Peyer's patch (tissue), 4 donors: Measurements from ENCODE around the gene NECAB3.

Source experiments
- CTCF ChIP-seq, 6 experiments: fragments of 450-650 bp in 4 of 6; fragments of 200-600 bp in 2 of 6; sonication (generic) in 1 of 6; IDR thresholded peaks; one replicate each; pipeline ENCODE4 v1.5.1; 2017 to 2019; ENCODE audit warnings: antibody characterized with exemption in 6 of 6, mild to moderate bottlenecking in 3 of 6, moderate library complexity in 1 of 6
- POLR2A ChIP-seq, 2 donors: fragments of 450-650 bp; IDR thresholded peaks; one replicate each; pipeline ENCODE4 v1.5.1; 2017; ENCODE audit warnings: antibody characterized with exemption in 2 of 2, mild to moderate bottlenecking in 2 of 2, moderate library complexity in 2 of 2

- TF ChIP-seq CTCF (IDR thresholded peaks at IDR 0.05), result no peak
- no peak for TF ChIP-seq POLR2A (IDR thresholded peaks at IDR 0.05)
Observed at GRCh38 chr20:33701629-33702450, 27.6 kb upstream of the NECAB3 start.
